Trophoblast cell (in vitro differentiated cells and primary cell): ENCODE results near the gene CFAP300.

Source experiments
- DNase-seq, 2 donors: peaks; one replicate each; pipeline ENCODE4 v3.0.0-alpha.2; 2016
- H2AFZ ChIP-seq: 2 replicates; pipeline ENCODE4 v1.6.1; 2013; ENCODE audit warnings: low read length, moderate library complexity, mild to moderate bottlenecking; ENCODE audit not compliant: insufficient read depth, poor library complexity
- H2AK5ac ChIP-seq: 2 replicates; pipeline ENCODE4 v1.6.1; 2013; ENCODE audit warnings: mild to moderate bottlenecking, low read length
- H2BK120ac ChIP-seq: 2 replicates; pipeline ENCODE4 v1.6.1; 2013; ENCODE audit warnings: low read length, mild to moderate bottlenecking, moderate library complexity; ENCODE audit not compliant: insufficient read depth, poor library complexity
- H2BK12ac ChIP-seq: 2 replicates; pipeline ENCODE4 v1.6.1; 2013; ENCODE audit warnings: mild to moderate bottlenecking, low read length, moderate library complexity
- H2BK5ac ChIP-seq: 2 replicates; pipeline ENCODE4 v1.6.1; 2013; ENCODE audit warnings: low read length, low read depth, moderate library complexity, mild to moderate bottlenecking; ENCODE audit not compliant: poor library complexity
- H3K14ac ChIP-seq: 2 replicates; pipeline ENCODE4 v1.6.1; 2013; ENCODE audit warnings: mild to moderate bottlenecking, low read length
- H3K18ac ChIP-seq: 2 replicates; pipeline ENCODE4 v1.6.1; 2013; ENCODE audit warnings: mild to moderate bottlenecking, low read length
- H3K23ac ChIP-seq: 2 replicates; pipeline ENCODE4 v1.6.1; 2013; ENCODE audit warnings: low read length
- H3K27ac ChIP-seq: 2 replicates; pipeline ENCODE4 v1.5.1; 2013; ENCODE audit warnings: low read depth, mild to moderate bottlenecking, inconsistent platforms, low read length, moderate library complexity
- H3K27me3 ChIP-seq: 2 replicates; pipeline ENCODE4 v1.6.1; 2013; ENCODE audit warnings: inconsistent platforms, mild to moderate bottlenecking, low read length, moderate library complexity; ENCODE audit not compliant: insufficient read depth
- H3K36me3 ChIP-seq, 2 experiments: 1 replicate in 1 of 2; 2 replicates in 1 of 2; pipeline ENCODE4 v1.6.1; 2013; ENCODE audit warnings: low read length in 2 of 2, mild to moderate bottlenecking in 2 of 2, moderate library complexity in 1 of 2; ENCODE audit not compliant: insufficient read depth in 2 of 2, control insufficient read depth in 1 of 2
- H3K4ac ChIP-seq: 2 replicates; pipeline ENCODE4 v1.6.1; 2013; ENCODE audit warnings: low read depth, mild to moderate bottlenecking, low read length, moderate library complexity
- H3K4me1 ChIP-seq, 2 experiments: 1 replicate in 1 of 2; 2 replicates in 1 of 2; pipeline ENCODE4 v1.6.1; 2013; ENCODE audit warnings: low read length in 2 of 2, mild to moderate bottlenecking in 2 of 2, moderate library complexity in 1 of 2; ENCODE audit not compliant: insufficient read depth in 2 of 2, control insufficient read depth in 1 of 2
- H3K4me2 ChIP-seq: 2 replicates; pipeline ENCODE4 v1.6.1; 2013; ENCODE audit warnings: inconsistent platforms, mild to moderate bottlenecking, low read length, moderate library complexity
- H3K4me3 ChIP-seq: 2 replicates; pipeline ENCODE4 v1.5.1; 2013; ENCODE audit warnings: mild to moderate bottlenecking, low read depth, low read length, inconsistent platforms
- H3K79me1 ChIP-seq: one replicate; pipeline ENCODE4 v1.6.1; 2013; ENCODE audit warnings: low read length
- H3K79me2 ChIP-seq: 2 replicates; pipeline ENCODE4 v1.6.1; 2013; ENCODE audit warnings: low read length, mild to moderate bottlenecking; ENCODE audit not compliant: control insufficient read depth, insufficient read depth, poor library complexity
- H3K9ac ChIP-seq: 2 replicates; pipeline ENCODE4 v1.6.1; 2013; ENCODE audit warnings: mild to moderate bottlenecking, low read length
- H3K9me3 ChIP-seq: 2 replicates; pipeline ENCODE4 v1.6.1; 2013; ENCODE audit warnings: low read depth, mild to moderate bottlenecking, control low read depth, inconsistent platforms, low read length; ENCODE audit not compliant: insufficient read depth
- H4K12ac ChIP-seq: 2 replicates; pipeline ENCODE4 v1.6.1; 2013; ENCODE audit warnings: low read depth, mild to moderate bottlenecking, low read length, moderate library complexity
- H4K8ac ChIP-seq: 2 replicates; pipeline ENCODE4 v1.6.1; 2013; ENCODE audit warnings: low read depth, mild to moderate bottlenecking, low read length, moderate library complexity
- H4K91ac ChIP-seq: one replicate; pipeline ENCODE4 v1.6.1; 2013; ENCODE audit warnings: low read depth, mild to moderate bottlenecking, low read length, moderate library complexity
- WGBS: extraction: QIAGEN DNeasy Blood & Tissue Kit; methylation state at CpG from one replicate; pipeline ENCODE4 v1.1.7; 2013; ENCODE audit warnings: missing lambda C conversion rate; ENCODE audit not compliant: insufficient read length, insufficient coverage; ENCODE audit errors: extremely low coverage; 5-methylcytosine and 5-hydroxymethylcytosine counted together

The CFAP300 gene

DNA sequence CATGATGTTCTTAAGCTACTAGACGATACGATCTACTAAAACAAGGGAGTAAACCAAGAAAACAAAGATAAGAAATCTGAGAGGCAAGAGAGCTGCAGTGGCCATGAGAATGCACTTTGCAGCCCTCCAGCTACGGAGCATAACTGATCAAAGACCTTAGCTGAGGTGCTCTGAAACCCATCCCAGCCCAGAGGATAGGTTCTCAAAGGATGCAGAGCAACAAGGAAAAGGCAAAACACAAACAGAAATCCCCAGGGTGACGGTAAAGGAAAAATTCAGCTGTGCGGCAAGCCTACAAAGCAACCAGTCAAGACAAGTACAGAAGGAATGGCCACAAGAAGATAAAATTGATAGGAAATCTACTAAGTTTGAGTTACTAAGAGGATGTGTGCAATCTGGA, 32.5 kb upstream of the CFAP300 start:
- H4K91ac ChIP-seq, result no peak overlapping the region
- H3K27ac ChIP-seq, result peak overlapping the region; percentile 74
- DNase-seq, result peak; percentile 76 to 80
- H4K12ac ChIP-seq, result no peak overlapping the region
- peaks cover 22% of the 10 kb centered on the region for H3K79me1 ChIP-seq
- H3K4me1 ChIP-seq, result peaks cover 15 to 22% of the 10 kb centered on the region in 2 experiments
- no peak overlapping the region for H3K23ac ChIP-seq
- no peak overlapping the region for H3K4me2 ChIP-seq
- H4K8ac ChIP-seq, result no peak overlapping the region
- H3K36me3 ChIP-seq, result no peaks in the 10 kb centered on the region
- no peak overlapping the region for H3K4ac ChIP-seq
- no peaks in the 10 kb centered on the region for H3K27me3 ChIP-seq
- H2BK120ac ChIP-seq, result no peak overlapping the region
- H2AK5ac ChIP-seq, result no peak overlapping the region
- no peak overlapping the region for H3K18ac ChIP-seq
- H3K14ac ChIP-seq, result no peak overlapping the region
- H3K4me3 ChIP-seq, result no peak overlapping the region
- H2BK12ac ChIP-seq, result no peak overlapping the region
- no peak overlapping the region for H2AFZ ChIP-seq
- peaks cover 3% of the 10 kb centered on the region for H3K79me2 ChIP-seq
- no peak overlapping the region for H2BK5ac ChIP-seq
- WGBS, result no CpG with 5 or more reads among the region's 5 CpGs
- no peak overlapping the region for H3K9ac ChIP-seq
- no peaks in the 10 kb centered on the region for H3K9me3 ChIP-seq

DNA sequence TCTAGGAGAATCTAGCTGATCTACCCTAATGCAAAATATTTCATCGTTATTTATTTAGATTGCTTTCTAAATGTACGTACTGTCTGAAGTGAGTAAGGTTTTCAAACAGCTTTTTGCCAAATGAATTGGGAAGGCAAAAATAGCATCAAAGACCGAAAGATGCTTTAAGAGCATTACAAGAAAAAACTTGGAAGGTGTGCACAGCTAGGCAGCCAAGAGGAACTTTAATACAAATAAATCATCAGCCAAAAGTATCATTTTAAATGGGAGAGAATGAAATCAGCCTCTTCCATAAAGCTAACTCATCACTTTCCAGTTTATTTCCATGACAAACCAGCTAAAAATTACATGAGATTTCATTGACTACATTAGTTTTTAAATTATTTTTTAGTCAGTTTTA, 30.2 kb upstream of the CFAP300 start:
- Histone ChIP-seq H3K18ac (no peak overlapping the region), H2BK5ac (no peak overlapping the region), H4K8ac (no peak overlapping the region), H4K91ac (no peak overlapping the region), H2BK12ac (no peak overlapping the region), H3K79me2 (peaks cover 3% of the 10 kb centered on the region), H3K23ac (no peak overlapping the region), H2AK5ac (no peak overlapping the region), H3K4me2 (no peak overlapping the region), H3K4me1 (peaks cover 12 to 14% of the 10 kb centered on the region in 2 experiments), H2BK120ac (no peak overlapping the region), H3K27me3 (no peaks in the 10 kb centered on the region), H3K79me1 (peaks cover 13% of the 10 kb centered on the region), H3K36me3 (no peaks in the 10 kb centered on the region), H3K27ac (no peak overlapping the region), H3K14ac (no peak overlapping the region), H3K9me3 (no peaks in the 10 kb centered on the region), H3K9ac (no peak overlapping the region), H3K4ac (no peak overlapping the region), H3K4me3 (no peak overlapping the region), H2AFZ (no peak overlapping the region), H4K12ac (no peak overlapping the region)
- no peak for DNase-seq
- WGBS, result no CpG with 5 or more reads among the region's 3 CpGs

DNA sequence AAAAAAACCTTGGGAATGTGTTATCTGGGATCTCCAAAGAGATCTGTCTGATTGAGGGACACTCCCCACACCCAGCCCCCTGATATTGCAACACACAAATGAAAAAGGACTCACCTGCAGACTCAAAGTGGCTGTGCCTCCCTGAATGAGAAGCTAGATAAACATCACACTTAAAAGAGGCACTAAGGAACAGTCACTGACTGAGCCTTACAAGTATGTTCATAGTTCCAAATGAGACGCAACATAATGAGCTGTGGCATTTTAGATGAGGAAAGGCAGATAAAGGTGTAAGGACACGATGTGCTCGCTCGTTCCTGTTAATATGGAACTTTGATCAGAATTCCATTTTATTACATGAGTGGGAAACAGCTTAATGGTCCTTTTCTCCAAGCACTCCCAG, 21.0 kb upstream of the CFAP300 start:
- no CpG with 5 or more reads among the region's 4 CpGs for WGBS
- no peak overlapping the region for H2BK12ac ChIP-seq
- no peak overlapping the region for H3K14ac ChIP-seq
- H4K91ac ChIP-seq, result no peak overlapping the region
- H2BK120ac ChIP-seq, result no peak overlapping the region
- no peak overlapping the region for H3K18ac ChIP-seq
- peak overlapping the region; percentile 98 for H3K27ac ChIP-seq
- H3K4me2 ChIP-seq, result peak overlapping the region; percentile 40
- no peak overlapping the region for H3K4me3 ChIP-seq
- peaks cover 6 to 12% of the 10 kb centered on the region in 2 experiments for H3K4me1 ChIP-seq
- H3K4ac ChIP-seq, result no peak overlapping the region
- no peak overlapping the region for H4K12ac ChIP-seq
- no peak overlapping the region for H3K9ac ChIP-seq
- no peak overlapping the region for H4K8ac ChIP-seq
- no peak overlapping the region for H2BK5ac ChIP-seq
- no peaks in the 10 kb centered on the region for H3K79me2 ChIP-seq
- no peak overlapping the region for H2AFZ ChIP-seq
- DNase-seq, result peak; percentile 89 to 97
- H3K23ac ChIP-seq, result no peak overlapping the region
- H3K36me3 ChIP-seq, result no peaks in the 10 kb centered on the region
- H3K27me3 ChIP-seq, result no peaks in the 10 kb centered on the region
- H3K9me3 ChIP-seq, result no peaks in the 10 kb centered on the region
- H3K79me1 ChIP-seq, result peaks cover 14% of the 10 kb centered on the region
- H2AK5ac ChIP-seq, result no peak overlapping the region

DNA sequence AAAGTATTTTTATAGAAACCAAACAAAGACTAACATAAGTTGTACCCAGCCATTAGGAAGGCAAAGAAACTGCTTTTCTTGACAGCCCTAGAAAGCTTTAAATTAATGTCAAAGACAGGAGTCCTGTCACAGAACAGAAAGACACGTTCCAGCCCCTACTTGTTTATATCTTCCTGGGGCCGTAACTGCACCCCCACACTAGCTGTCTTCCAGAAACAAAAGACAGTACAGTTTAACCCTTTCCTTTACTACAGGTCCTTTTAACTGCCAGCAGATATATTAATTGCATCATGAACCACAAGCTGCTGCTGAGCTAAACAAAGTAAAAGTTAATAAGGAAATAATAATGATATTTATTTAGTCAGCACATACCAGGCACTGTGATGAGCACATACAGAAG, 20.3 kb upstream of the CFAP300 start:
- Histone ChIP-seq H2AK5ac (no peak overlapping the region), H3K79me2 (no peaks in the 10 kb centered on the region), H3K4me1 (peaks cover 6 to 12% of the 10 kb centered on the region in 2 experiments), H3K27me3 (no peaks in the 10 kb centered on the region), H3K14ac (no peak overlapping the region), H2BK120ac (peak overlapping the region; percentile 100), H4K8ac (no peak overlapping the region), H3K79me1 (peaks cover 14% of the 10 kb centered on the region), H3K9ac (no peak overlapping the region), H3K9me3 (no peaks in the 10 kb centered on the region), H3K4me2 (peak overlapping the region; percentile 60), H2AFZ (no peak overlapping the region), H2BK12ac (no peak overlapping the region), H4K12ac (no peak overlapping the region), H4K91ac (peak overlapping the region; percentile 100), H2BK5ac (peak overlapping the region; percentile 100), H3K23ac (no peak overlapping the region), H3K4ac (no peak overlapping the region), H3K36me3 (no peaks in the 10 kb centered on the region), H3K4me3 (no peak overlapping the region), H3K27ac (peak overlapping the region; percentile 98), H3K18ac (no peak overlapping the region)
- WGBS, result no CpG with 5 or more reads among the region's 2 CpGs
- no peak for DNase-seq
